Measurements from ENCODE around the gene IMP4. TPM values are rescaled to one million over a fixed set of nuclear protein-coding genes. Genes with fewer than 3 reads are reported as not detected.

Gene IMP4
- total and polyA plus RNA-seq, 10 of the 15 experiments (the other 5 are each of a cell fraction or from before 2014, with no cell fraction given): 41.4 to 242 (median 166) TPM

DNA sequence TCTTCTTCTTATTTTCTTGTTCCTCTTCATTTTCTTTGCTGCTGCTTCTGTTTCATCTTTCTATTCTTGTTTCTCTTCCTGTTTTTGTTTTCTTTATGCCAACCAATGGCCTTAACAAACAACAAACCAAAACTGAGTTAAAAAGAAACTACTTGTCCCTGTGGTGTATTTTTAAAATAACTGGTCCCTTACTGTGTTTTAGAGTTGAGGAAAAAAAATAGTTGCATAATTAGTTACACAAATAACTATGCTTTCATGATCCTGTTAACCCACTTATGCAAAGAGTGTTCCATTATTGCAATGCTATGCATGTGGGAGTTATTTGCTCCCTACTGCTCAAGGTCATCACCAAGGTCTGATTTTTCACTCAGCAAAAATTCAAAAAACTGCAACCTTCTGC, 39.5 kb upstream of the IMP4 start (continued):
- TF ChIP-seq ATF7 (IDR thresholded peaks at IDR 0.05; ENCODE audit: low read depth): no peak
- TF ChIP-seq, protein P1, sequence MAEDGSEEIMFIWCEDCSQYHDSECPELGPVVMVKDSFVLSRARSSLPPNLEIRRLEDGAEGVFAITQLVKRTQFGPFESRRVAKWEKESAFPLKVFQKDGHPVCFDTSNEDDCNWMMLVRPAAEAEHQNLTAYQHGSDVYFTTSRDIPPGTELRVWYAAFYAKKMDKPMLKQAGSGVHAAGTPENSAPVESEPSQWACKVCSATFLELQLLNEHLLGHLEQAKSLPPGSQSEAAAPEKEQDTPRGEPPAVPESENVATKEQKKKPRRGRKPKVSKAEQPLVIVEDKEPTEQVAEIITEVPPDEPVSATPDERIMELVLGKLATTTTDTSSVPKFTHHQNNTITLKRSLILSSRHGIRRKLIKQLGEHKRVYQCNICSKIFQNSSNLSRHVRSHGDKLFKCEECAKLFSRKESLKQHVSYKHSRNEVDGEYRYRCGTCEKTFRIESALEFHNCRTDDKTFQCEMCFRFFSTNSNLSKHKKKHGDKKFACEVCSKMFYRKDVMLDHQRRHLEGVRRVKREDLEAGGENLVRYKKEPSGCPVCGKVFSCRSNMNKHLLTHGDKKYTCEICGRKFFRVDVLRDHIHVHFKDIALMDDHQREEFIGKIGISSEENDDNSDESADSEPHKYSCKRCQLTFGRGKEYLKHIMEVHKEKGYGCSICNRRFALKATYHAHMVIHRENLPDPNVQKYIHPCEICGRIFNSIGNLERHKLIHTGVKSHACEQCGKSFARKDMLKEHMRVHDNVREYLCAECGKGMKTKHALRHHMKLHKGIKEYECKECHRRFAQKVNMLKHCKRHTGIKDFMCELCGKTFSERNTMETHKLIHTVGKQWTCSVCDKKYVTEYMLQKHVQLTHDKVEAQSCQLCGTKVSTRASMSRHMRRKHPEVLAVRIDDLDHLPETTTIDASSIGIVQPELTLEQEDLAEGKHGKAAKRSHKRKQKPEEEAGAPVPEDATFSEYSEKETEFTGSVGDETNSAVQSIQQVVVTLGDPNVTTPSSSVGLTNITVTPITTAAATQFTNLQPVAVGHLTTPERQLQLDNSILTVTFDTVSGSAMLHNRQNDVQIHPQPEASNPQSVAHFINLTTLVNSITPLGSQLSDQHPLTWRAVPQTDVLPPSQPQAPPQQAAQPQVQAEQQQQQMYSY (CRISPR knock-in tag; IDR thresholded peaks at IDR 0.05): no peak

DNA sequence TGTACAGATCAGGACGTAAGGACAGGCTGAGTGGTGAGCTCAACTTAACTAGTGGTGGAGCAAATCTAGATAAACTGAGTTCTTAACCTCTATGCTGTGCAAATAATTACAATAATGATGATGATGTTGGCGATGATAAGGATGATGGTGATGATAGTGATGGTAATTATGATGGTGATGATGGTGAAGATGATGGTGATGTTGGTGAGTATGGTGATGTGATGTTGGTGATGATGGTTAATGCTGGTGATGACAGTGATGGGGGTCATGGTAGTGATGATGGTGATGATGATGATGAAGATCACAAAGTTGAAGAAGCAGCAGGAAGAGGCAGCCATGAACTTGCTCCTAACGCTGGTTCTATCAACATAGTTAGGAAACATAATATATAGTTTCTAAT, 38.0 kb upstream of the IMP4 start:
- H3K4me3 ChIP-seq: no peak overlapping the region
- RAD21 ChIA-PET (ENCODE audit: unreplicated experiment): interaction anchor here (1.4 kb wide), 1 partner anchor 26 kb away, joined by 3 read pairs; no protein-coding TSS in a partner anchor
- CTCF ChIA-PET: interaction anchor here (1.1 kb wide), 1 partner anchor 8 kb away, joined by 3 read pairs; no protein-coding TSS in a partner anchor
- SMC1A ChIA-PET (ENCODE audit: uncharacterized antibody, unreplicated experiment): interaction anchor here (1.4 to 2.2 kb wide), 2 partner anchors 9 kb away, joined by 5 read pairs; no protein-coding TSS in a partner anchor
- H3K27me3 ChIP-seq (replicated peaks in 1 of 2; ENCODE audit: control insufficient read depth in 2 of 2, insufficient read depth in 2 of 2, low read length in 1 of 2): no peaks in the 10 kb centered on the region
- in situ Hi-C loops (cut with MboI) (no loop called here), intact Hi-C loops (cut with micrococcal nuclease; ENCODE audit: unreplicated experiment) (no loop called here)
- no peak for FAIRE-seq
- H3K36me3 ChIP-seq (ENCODE audit: control insufficient read depth in 2 of 2, insufficient read depth in 2 of 2, low read length in 1 of 2): no peaks in the 10 kb centered on the region
- BruUV-seq (replicated peaks): no TSS peak
- no peak overlapping the region for H3K27ac ChIP-seq (ENCODE audit: control insufficient read depth, insufficient read depth)
- no peaks in the 10 kb centered on the region for H3K9me3 ChIP-seq (replicated peaks; ENCODE audit: control insufficient read depth, insufficient read depth, low read length)
- 76% methylated on average over 3 of the region's 3 CpGs for WGBS (ENCODE audit: insufficient coverage, insufficient replicate concordance, low lambda C conversion rate, missing lambda C conversion rate)
- no peaks in the 10 kb centered on the region for H3K79me2 ChIP-seq (ENCODE audit: control insufficient read depth, insufficient read depth, low read length)
- peaks cover 23% of the 10 kb centered on the region for H3K4me1 ChIP-seq (ENCODE audit: control insufficient read depth, insufficient read depth, low read length)
- no peak for DNase-seq (ENCODE audit: low read depth, low spot score)
- H4K20me1 ChIP-seq (ENCODE audit: control insufficient read depth, insufficient read depth): no peaks in the 10 kb centered on the region
- no peak for ATAC-seq
- TF ChIP-seq RAD51 (IDR thresholded peaks at IDR 0.05): no peak
- no peak for TF ChIP-seq SREBF1 (IDR thresholded peaks at IDR 0.05; ENCODE audit: low read length)
- no peak for TF ChIP-seq EP300 (IDR thresholded peaks at IDR 0.05; ENCODE audit: borderline replicate concordance in 1 of 2, control insufficient read depth in 1 of 2, low read depth in 2 of 2, low read length in 2 of 2)
- no peak for TF ChIP-seq MYC (IDR thresholded peaks at IDR 0.05; ENCODE audit: insufficient read depth, insufficient read length, insufficient replicate concordance, low read length, severe bottlenecking)
- TF ChIP-seq, protein P2, sequence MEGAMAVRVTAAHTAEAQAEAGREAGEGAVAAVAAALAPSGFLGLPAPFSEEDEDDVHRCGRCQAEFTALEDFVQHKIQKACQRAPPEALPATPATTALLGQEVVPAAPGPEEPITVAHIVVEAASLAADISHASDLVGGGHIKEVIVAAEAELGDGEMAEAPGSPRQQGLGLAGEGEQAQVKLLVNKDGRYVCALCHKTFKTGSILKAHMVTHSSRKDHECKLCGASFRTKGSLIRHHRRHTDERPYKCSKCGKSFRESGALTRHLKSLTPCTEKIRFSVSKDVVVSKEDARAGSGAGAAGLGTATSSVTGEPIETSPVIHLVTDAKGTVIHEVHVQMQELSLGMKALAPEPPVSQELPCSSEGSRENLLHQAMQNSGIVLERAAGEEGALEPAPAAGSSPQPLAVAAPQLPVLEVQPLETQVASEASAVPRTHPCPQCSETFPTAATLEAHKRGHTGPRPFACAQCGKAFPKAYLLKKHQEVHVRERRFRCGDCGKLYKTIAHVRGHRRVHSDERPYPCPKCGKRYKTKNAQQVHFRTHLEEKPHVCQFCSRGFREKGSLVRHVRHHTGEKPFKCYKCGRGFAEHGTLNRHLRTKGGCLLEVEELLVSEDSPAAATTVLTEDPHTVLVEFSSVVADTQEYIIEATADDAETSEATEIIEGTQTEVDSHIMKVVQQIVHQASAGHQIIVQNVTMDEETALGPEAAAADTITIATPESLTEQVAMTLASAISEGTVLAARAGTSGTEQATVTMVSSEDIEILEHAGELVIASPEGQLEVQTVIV (IDR thresholded peaks at IDR 0.05; ENCODE audit: borderline replicate concordance, partially characterized antibody): no peak
- TF ChIP-seq BACH1 (IDR thresholded peaks at IDR 0.05; ENCODE audit: borderline replicate concordance): no peak
- TF ChIP-seq, protein P3, sequence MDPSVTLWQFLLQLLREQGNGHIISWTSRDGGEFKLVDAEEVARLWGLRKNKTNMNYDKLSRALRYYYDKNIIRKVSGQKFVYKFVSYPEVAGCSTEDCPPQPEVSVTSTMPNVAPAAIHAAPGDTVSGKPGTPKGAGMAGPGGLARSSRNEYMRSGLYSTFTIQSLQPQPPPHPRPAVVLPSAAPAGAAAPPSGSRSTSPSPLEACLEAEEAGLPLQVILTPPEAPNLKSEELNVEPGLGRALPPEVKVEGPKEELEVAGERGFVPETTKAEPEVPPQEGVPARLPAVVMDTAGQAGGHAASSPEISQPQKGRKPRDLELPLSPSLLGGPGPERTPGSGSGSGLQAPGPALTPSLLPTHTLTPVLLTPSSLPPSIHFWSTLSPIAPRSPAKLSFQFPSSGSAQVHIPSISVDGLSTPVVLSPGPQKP (IDR thresholded peaks at IDR 0.05; ENCODE audit: low read depth, low read length): no peak
- TF ChIP-seq NBN (IDR thresholded peaks at IDR 0.05): no peak
- no peak for TF ChIP-seq FOXM1 (IDR thresholded peaks at IDR 0.05; ENCODE audit: low read depth, low read length)
- TF ChIP-seq NR2C1 (IDR thresholded peaks at IDR 0.05): no peak
- TF ChIP-seq SMC3 (IDR thresholded peaks at IDR 0.05; ENCODE audit: borderline replicate concordance, low read length): no peak
- H2AFZ ChIP-seq (ENCODE audit: control insufficient read depth, low read depth, low read length): no peak overlapping the region
- H3K9ac ChIP-seq (ENCODE audit: control insufficient read depth, insufficient read depth, low read length): no peak overlapping the region
- POLR2A ChIA-PET: interaction anchor here (0.6 kb wide), 1 partner anchor 1373 kb away, joined by 3 read pairs; no protein-coding TSS in a partner anchor
- H3K4me2 ChIP-seq (ENCODE audit: control insufficient read depth, insufficient read depth): no peak overlapping the region

Data from GM12878 (cell line).